ENCODE results near the gene LIMS2. TPM values are rescaled to one million over a fixed set of nuclear protein-coding genes. Genes with fewer than 3 reads are reported as not detected.

Gene LIMS2
- total and polyA plus RNA-seq, 2 experiments from 2014 or later: 1.6 to 3.5 TPM

GRCh38 chr2:127656569-127657231 is 18.6 kb downstream of the LIMS2 start:
- Histone ChIP-seq H3K27me3 (ENCODE audit: insufficient read depth) (no peaks in the 10 kb centered on the region), H3K79me2 (replicated peaks; ENCODE audit: insufficient read depth) (no peaks in the 10 kb centered on the region), H3K4me3 (no peak overlapping the region), H3K36me3 (ENCODE audit: insufficient read depth) (no peaks in the 10 kb centered on the region), H3K27ac (ENCODE audit: low read depth) (no peak overlapping the region), H3K9me2 (ENCODE audit: insufficient read depth) (no peaks in the 10 kb centered on the region), H4K20me1 (replicated peaks; ENCODE audit: insufficient read depth) (no peaks in the 10 kb centered on the region; the same call in 1 of the 2 replicates), H2AFZ (no peak overlapping the region), H3K4me2 (no peak overlapping the region), H3K4me1 (ENCODE audit: insufficient read depth) (no peaks in the 10 kb centered on the region), H3F3A (replicated peaks; ENCODE audit: low read depth) (no peaks in the 10 kb centered on the region)
- no peak for TF ChIP-seq EZH2phosphoT487 (IDR thresholded peaks at IDR 0.05; ENCODE audit: unreplicated experiment)
- no peak for TF ChIP-seq ZNF114 (CRISPR knock-in tag; IDR thresholded peaks at IDR 0.05)
- TF ChIP-seq CREB1 (CRISPR knock-in tag; IDR thresholded peaks at IDR 0.05; ENCODE audit: low read depth): no peak
- no peak for TF ChIP-seq CTCF (conservative IDR thresholded peaks at IDR 0.05; ENCODE audit: low read depth in 2 of 2)
- no peak for TF ChIP-seq REST (IDR thresholded peaks at IDR 0.05; ENCODE audit: unreplicated experiment)
- no peak for TF ChIP-seq STAT1 (IDR thresholded peaks at IDR 0.05; ENCODE audit: unreplicated experiment)
- no peak for TF ChIP-seq ZNF462 (CRISPR knock-in tag; IDR thresholded peaks at IDR 0.05)
- TF ChIP-seq EZH2 (IDR thresholded peaks at IDR 0.05; ENCODE audit: low read depth, unreplicated experiment): no peak
- TF ChIP-seq ZNF331 (CRISPR knock-in tag; IDR thresholded peaks at IDR 0.05; ENCODE audit: low read depth): no peak
- no peak for TF ChIP-seq NANOG (IDR thresholded peaks at IDR 0.05; ENCODE audit: borderline replicate concordance)
- TF ChIP-seq JUNB (IDR thresholded peaks at IDR 0.05; ENCODE audit: unreplicated experiment): no peak
- no peak for TF ChIP-seq POLR2AphosphoS5 (IDR thresholded peaks at IDR 0.05; ENCODE audit: low read depth)
- no peak for TF ChIP-seq ETS1 (IDR thresholded peaks at IDR 0.05)
- ATAC-seq (no peak), DNase-seq (ENCODE audit: low spot score) (no peak)
- H3K27me3 Mint-ChIP-seq (ENCODE audit: insufficient read depth, low read depth, poor library complexity): peaks cover 20% of the 10 kb centered on the region
- no peak overlapping the region for H3K4me3 Mint-ChIP-seq
- H3K9me3 Mint-ChIP-seq: no peaks in the 10 kb centered on the region
- H3K27ac Mint-ChIP-seq: no peak overlapping the region
- H3K4me1 Mint-ChIP-seq: peaks cover 6% of the 10 kb centered on the region; the same call in 2 of the 3 replicates
- H3K36me3 Mint-ChIP-seq (ENCODE audit: low read depth): no peaks in the 10 kb centered on the region; the same call in 2 of the 3 replicates
